ENCODE measurements around the gene AMZ1.

AMZ1 gene

GRCh38 chr7:2646680-2647571 is 41.1 kb upstream of the AMZ1 start:
- no peak for ATAC-seq
- Mint-ChIP-seq H3K9me3 (no peaks in the 10 kb centered on the region), H3K27me3 (no peaks in the 10 kb centered on the region), H3K4me3 (no peak overlapping the region), H3K4me1 (peaks cover 37% of the 10 kb centered on the region), H3K27ac (no peak overlapping the region)
- no peak for DNase-seq

- no peak for ATAC-seq
- Mint-ChIP-seq H3K27ac (no peak overlapping the region), H3K9me3 (no peaks in the 10 kb centered on the region), H3K4me3 (no peak overlapping the region), H3K4me1 (peaks cover 37% of the 10 kb centered on the region), H3K27me3 (no peaks in the 10 kb centered on the region)
- DNase-seq, result no peak
Observed at GRCh38 chr7:2647594-2648172, 40.3 kb upstream of the AMZ1 start.

- no peak overlapping the region for H3K27ac Mint-ChIP-seq
- H3K27me3 Mint-ChIP-seq, result no peaks in the 10 kb centered on the region
- H3K4me3 Mint-ChIP-seq, result no peak overlapping the region
- no peaks in the 10 kb centered on the region for H3K9me3 Mint-ChIP-seq
- H3K4me1 Mint-ChIP-seq, result peaks cover 27% of the 10 kb centered on the region
- DNase-seq (no peak), ATAC-seq (no peak)
Observed at GRCh38 chr7:2649139-2649838, 38.7 kb upstream of the AMZ1 start.

GRCh38 chr7:2649991-2650390 is 38.0 kb upstream of the AMZ1 start:
- H3K27me3 Mint-ChIP-seq, result no peaks in the 10 kb centered on the region
- H3K9me3 Mint-ChIP-seq, result no peaks in the 10 kb centered on the region
- peaks cover 20% of the 10 kb centered on the region for H3K4me1 Mint-ChIP-seq
- DNase-seq (no peak), ATAC-seq (no peak)
- no peak overlapping the region for H3K27ac Mint-ChIP-seq
- no peak overlapping the region for H3K4me3 Mint-ChIP-seq

- no peak overlapping the region for H3K27ac Mint-ChIP-seq
- ATAC-seq (no peak), DNase-seq (no peak)
- H3K4me1 Mint-ChIP-seq, result peaks cover 15% of the 10 kb centered on the region
- no peaks in the 10 kb centered on the region for H3K27me3 Mint-ChIP-seq
- no peaks in the 10 kb centered on the region for H3K9me3 Mint-ChIP-seq
- no peak overlapping the region for H3K4me3 Mint-ChIP-seq
Observed at GRCh38 chr7:2650451-2650850, 37.6 kb upstream of the AMZ1 start.

GRCh38 chr7:2651336-2651735 is 36.7 kb upstream of the AMZ1 start:
- ATAC-seq, result no peak
- no peak for DNase-seq
- H3K9me3 Mint-ChIP-seq, result no peaks in the 10 kb centered on the region
- peaks cover 6% of the 10 kb centered on the region for H3K4me1 Mint-ChIP-seq
- no peak overlapping the region for H3K4me3 Mint-ChIP-seq
- no peaks in the 10 kb centered on the region for H3K27me3 Mint-ChIP-seq
- H3K27ac Mint-ChIP-seq, result no peak overlapping the region

GRCh38 chr7:2651847-2652735 is 35.9 kb upstream of the AMZ1 start:
- H3K27me3 Mint-ChIP-seq, result no peaks in the 10 kb centered on the region
- ATAC-seq, result no peak
- H3K27ac Mint-ChIP-seq, result no peak overlapping the region
- H3K4me3 Mint-ChIP-seq, result no peak overlapping the region
- no peak for DNase-seq
- H3K4me1 Mint-ChIP-seq, result peaks cover 6% of the 10 kb centered on the region
- no peaks in the 10 kb centered on the region for H3K9me3 Mint-ChIP-seq

GRCh38 chr7:2652736-2653060 is 35.3 kb upstream of the AMZ1 start:
- Mint-ChIP-seq H3K4me3 (no peak overlapping the region), H3K27ac (no peak overlapping the region), H3K4me1 (peaks cover 6% of the 10 kb centered on the region), H3K27me3 (no peaks in the 10 kb centered on the region), H3K9me3 (no peaks in the 10 kb centered on the region)
- ATAC-seq (no peak), DNase-seq (no peak)

GRCh38 chr7:2654059-2654458 is 33.9 kb upstream of the AMZ1 start:
- Mint-ChIP-seq H3K4me3 (no peak overlapping the region), H3K9me3 (no peaks in the 10 kb centered on the region), H3K27me3 (no peaks in the 10 kb centered on the region), H3K4me1 (no peaks in the 10 kb centered on the region), H3K27ac (no peak overlapping the region)
- DNase-seq, result no peak
- no peak for ATAC-seq

- no peaks in the 10 kb centered on the region for H3K27me3 Mint-ChIP-seq
- no peaks in the 10 kb centered on the region for H3K9me3 Mint-ChIP-seq
- no peak overlapping the region for H3K27ac Mint-ChIP-seq
- H3K4me3 Mint-ChIP-seq, result no peak overlapping the region
- H3K4me1 Mint-ChIP-seq, result no peaks in the 10 kb centered on the region
- ATAC-seq (no peak), DNase-seq (no peak)
Observed at GRCh38 chr7:2655870-2656614, 32.0 kb upstream of the AMZ1 start.

GRCh38 chr7:2657208-2657607 is 30.8 kb upstream of the AMZ1 start:
- ATAC-seq (no peak), DNase-seq (no peak)
- Mint-ChIP-seq H3K4me3 (no peak overlapping the region), H3K27me3 (no peaks in the 10 kb centered on the region), H3K9me3 (no peaks in the 10 kb centered on the region), H3K4me1 (no peaks in the 10 kb centered on the region), H3K27ac (peak overlapping the region in 1 of 2 donors; percentile 16)

GRCh38 chr7:2657920-2658671 is 29.9 kb upstream of the AMZ1 start:
- Mint-ChIP-seq H3K9me3 (no peaks in the 10 kb centered on the region), H3K27ac (no peak overlapping the region), H3K27me3 (no peaks in the 10 kb centered on the region), H3K4me3 (no peak overlapping the region), H3K4me1 (no peaks in the 10 kb centered on the region)
- ATAC-seq (no peak), DNase-seq (no peak)

GRCh38 chr7:2658941-2659340 is 29.1 kb upstream of the AMZ1 start:
- Mint-ChIP-seq H3K9me3 (no peaks in the 10 kb centered on the region), H3K4me1 (no peaks in the 10 kb centered on the region), H3K4me3 (no peak overlapping the region), H3K27me3 (no peaks in the 10 kb centered on the region), H3K27ac (no peak overlapping the region)
- no peak for ATAC-seq
- no peak for DNase-seq

- H3K4me1 Mint-ChIP-seq, result no peaks in the 10 kb centered on the region
- ATAC-seq (peak; percentile 4), DNase-seq (no peak)
- no peaks in the 10 kb centered on the region for H3K27me3 Mint-ChIP-seq
- H3K4me3 Mint-ChIP-seq, result no peak overlapping the region
- H3K27ac Mint-ChIP-seq, result peak overlapping the region in 1 of 2 donors; percentile 84
- H3K9me3 Mint-ChIP-seq, result no peaks in the 10 kb centered on the region
Observed at GRCh38 chr7:2659556-2660358, 28.2 kb upstream of the AMZ1 start.
